ENCODE results near the gene YIF1A.
"Not testable (repeated sequence)": the region's sequence is repeated elsewhere in the genome, so short reads cannot be mapped to it uniquely, and the experiment has no call there.

The YIF1A gene

DNA sequence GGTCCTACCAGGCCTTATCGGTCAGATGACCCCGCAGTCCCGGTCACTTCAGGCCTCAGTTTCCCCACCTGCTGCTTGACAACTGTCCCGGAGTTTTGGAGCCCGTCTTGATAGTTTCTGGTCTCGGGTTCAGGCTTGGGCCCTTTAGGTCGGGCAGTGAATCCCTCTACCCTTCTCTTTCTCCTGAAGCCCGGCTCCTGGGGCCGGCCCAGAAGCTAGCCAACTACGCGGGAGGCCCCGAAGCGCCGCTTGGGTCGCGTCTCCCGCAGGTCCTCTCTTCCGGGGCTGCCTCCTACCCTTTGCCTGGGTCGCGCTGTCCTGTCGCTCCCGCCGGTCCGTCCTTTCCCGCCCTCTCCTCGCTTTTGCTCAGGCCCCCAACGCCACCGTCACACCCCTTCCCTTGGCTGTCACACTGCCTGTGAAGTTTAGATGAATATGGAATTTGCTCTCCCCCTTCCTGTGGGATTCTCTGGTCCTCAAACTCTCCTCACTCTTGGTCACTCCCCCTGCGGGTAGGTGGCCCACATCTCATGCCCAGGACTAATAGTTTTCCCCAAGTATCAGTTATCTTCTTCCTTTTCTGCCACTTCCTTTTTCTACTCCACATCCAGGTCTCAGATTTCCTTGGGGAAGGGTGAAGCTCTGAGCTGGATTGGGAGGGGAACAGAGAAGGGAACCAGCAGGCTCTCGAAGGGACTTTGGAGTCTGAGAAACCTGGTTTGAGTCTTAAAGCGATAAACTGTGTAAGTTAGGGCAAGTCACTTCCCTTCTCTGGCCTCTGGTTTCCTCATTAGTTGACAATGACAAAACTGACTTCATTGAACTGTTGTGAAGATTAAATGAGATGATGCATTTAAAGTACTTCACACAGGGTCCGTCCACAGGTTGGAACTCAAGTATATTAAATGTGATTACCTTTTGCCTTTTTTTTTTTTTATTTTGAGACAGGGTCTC lies 19.7 kb downstream of the YIF1A start:
- peak; percentile 37 for DNase-seq (ENCODE audit: low read depth)

GRCh38 chr11:66268244-66268951 lies 20.5 kb downstream of the YIF1A start, which contains the start of gene RAB1B:
Gene RAB1B (plus strand): TSS chr11:66268639. CDS start chr11:66268680, 41 bp downstream.
- DNase-seq (ENCODE audit: low read depth) = peak; percentile 98

DNA sequence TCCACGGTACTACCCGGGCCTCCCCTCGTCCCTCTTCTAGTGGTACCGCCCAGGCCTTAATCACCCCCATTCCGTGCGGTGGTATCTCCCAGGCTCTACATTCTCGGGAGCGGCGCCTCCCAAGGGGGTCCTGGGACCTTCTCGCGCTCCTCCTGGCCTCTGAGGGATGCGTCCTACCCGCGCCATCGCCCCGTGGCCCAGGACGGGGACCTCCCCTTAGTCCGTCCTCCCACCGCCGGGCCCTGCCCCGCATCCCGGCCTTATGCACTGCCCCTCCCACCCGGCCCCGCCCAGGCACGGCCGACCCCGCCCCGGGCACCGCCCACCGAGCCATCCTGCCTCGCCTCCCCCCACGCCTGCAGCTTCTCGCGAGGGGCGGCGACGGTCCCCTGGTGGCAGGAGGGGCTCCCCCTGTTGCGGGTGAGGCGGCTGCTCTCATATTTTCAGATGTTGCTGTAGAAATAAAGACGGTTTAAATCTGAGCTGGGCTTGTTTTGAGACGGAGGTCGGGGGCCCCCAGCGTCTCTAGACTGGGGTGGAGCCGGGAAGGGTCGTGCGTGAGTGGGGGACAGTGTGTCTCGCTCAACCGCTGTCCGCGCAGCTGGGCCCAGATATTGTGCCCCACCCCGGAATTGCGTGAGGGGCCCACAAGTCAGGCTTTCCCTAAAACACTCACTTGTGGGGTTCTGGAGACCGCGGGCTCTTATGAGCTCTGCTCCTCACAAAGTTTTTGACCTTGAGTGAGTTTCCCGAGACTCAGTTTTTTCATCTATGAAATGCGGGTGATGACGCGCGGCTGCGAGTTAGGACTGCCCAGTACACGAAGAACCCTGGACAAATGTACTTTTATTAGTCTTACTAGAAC lies 21.3 kb downstream of the YIF1A start:
- peak; percentile 84 for DNase-seq (ENCODE audit: low read depth)

GRCh38 chr11:66267039-66267378 lies 21.9 kb downstream of the YIF1A start:
- DNase-seq (ENCODE audit: low read depth) = no peak

DNA sequence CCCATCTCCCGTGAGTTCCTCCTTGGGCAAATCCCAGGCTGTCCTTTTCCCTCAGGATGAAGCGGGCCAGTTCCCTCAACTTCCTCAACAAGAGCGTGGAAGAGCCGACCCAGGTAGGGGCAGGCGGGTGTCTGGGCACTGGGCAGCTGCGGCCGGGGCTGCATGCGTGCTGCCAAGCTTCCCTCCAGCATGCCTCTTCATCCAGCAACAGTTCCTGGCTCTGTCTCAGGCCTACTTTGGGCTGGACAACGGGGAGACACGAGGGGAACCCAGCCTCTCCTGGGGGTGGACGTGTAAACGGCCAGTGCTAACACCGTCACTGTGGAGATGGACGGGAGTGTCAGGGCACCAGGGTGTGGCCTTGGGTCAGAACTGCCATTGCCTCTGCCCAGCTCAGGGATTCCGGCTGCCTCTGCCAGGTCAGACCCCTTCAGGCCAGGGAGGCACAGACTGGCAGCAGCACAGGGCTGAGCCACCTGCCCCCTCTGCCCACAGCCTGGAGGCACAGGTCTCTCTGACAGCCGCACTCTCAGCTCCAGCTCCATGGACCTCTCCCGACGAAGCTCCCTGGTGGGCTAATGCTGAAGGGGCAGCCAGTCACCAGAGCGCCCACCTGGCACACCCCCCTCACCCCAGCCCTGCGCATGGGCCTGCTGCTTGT lies 22.4 kb downstream of the YIF1A start:
- no peak for DNase-seq (ENCODE audit: low read depth)

DNA sequence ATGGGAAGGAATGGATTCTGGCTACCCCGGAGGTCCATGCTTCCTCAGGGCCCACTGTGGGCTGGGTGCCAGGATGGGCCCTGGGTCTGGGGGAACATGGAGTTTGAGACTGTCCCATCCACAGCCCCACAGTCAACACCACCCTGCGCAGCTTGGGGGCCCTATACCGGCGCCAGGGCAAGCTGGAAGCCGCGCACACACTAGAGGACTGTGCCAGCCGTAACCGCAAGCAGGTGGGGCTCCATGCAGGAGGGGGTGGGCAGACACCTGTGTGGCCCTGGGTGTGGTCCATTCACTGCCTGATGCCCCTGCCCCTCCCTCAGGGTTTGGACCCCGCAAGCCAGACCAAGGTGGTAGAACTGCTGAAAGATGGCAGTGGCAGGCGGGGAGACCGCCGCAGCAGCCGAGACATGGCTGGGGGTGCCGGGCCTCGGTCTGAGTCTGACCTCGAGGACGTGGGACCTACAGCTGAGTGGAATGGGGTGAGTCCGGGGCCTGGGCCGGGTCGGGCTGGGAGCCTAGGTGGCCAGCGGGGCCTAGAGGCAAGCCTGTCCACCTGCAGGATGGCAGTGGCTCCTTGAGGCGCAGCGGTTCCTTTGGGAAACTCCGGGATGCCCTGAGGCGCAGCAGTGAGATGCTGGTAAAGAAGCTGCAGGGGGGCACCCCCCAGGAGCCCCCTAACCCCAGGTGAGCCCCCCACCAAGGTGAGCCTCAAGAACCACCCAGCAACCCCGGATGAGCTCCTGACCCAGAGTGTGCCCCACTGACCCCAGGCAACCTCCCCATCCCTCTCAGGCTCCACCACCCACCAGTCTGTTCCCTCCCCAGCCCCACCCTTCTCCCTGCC lies 23.2 kb downstream of the YIF1A start:
- no peak for DNase-seq (ENCODE audit: low read depth)

- no peak for DNase-seq (ENCODE audit: low read depth)
Observed at GRCh38 chr11:66264914-66265313, 24.0 kb downstream of the YIF1A start.

DNA sequence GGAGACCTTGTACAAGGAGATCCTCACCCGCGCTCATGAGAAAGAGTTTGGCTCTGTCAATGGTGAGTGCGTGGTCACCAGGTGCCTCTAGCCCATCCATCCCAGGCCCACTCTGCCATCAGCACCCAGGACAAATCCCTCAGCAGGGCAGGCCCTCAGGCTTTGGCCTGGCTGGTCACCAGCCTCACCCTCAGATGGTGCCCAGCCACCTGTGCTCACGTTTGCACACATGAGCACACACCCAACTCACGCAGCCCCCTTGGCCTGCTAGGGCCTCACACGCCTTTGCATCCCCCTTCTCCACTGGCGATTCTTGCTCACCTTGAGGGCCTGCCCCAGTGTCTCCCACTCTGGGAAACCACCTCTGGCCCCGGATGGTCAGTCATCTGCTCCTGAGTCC lies 24.6 kb downstream of the YIF1A start:
- no peak for DNase-seq (ENCODE audit: low read depth)

- no peak for DNase-seq (ENCODE audit: low read depth)
Observed at GRCh38 chr11:66263785-66264184, 25.2 kb downstream of the YIF1A start.

DNA sequence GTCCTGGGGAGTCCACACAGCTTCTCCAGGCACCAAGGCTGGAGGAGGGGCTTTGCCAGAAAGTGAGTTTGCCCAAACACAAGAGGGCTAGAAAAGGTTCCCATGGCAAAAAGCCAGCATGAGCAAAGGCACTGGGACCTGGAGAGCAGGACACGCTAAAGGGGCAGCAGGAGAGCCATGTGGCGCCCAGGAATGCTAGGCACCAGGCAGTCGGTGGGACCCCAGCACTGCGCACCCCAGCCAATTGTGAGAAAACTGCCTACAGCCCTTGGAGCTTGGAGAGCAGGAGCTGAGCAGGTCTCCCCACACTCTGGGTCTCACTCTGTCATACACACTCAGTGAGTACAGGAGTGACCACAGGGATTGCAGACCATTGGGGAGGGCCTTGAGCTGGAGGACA lies 25.7 kb downstream of the YIF1A start:
- no peak for DNase-seq (ENCODE audit: low read depth)

DNA sequence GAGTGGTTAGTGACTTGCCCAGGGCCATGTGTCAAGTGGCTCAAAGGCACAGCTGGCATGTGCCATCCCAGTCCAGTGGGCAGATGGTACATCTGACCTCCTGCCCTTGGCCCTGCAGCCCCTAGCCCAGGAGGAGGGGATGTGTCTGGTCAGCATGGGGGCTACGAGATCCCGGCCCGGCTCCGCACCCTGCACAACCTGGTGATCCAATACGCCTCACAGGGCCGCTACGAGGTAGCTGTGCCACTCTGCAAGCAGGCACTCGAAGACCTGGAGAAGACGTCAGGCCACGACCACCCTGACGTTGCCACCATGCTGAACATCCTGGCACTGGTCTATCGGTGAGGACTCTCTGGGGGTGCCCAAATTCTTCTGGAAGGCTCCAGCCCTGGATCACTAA lies 26.2 kb downstream of the YIF1A start:
- DNase-seq (ENCODE audit: low read depth) = no peak

DNA sequence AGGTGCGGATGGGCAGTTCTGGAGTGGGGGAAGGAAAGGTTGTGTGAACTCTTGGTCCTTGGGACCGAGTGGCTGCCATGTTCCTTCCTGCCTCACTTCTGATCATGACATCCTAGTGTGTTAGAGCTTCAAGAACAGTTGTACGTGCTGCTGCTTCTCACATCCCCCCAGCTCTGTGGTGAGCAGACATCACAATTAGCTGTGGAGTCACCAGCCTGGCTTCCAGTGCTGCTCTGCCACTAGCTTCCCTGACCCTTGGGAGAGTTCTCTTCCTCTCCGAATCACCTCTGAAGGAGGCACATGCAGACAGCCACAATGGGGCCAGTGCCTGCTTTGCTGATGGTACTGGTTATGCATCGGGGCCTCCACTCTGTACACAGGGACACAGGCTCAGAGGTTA lies 26.8 kb downstream of the YIF1A start:
- DNase-seq (ENCODE audit: low read depth) = no peak

DNA sequence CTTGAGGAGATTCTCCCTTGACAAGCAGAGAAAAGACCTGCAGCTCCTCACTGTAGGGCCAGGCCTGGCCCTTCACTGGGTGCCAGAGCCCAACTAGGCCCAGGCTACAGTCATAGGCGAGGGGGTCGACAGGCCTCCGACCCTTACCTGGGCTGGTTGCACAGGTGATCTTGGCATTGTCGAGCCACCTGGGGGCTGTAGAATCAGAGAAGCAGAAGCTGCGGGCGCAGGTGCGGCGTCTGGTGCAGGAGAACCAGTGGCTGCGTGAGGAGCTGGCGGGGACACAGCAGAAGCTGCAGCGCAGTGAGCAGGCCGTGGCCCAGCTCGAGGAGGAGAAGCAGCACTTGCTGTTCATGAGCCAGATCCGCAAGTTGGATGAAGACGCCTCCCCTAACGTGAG lies 27.4 kb downstream of the YIF1A start:
- no peak for DNase-seq (ENCODE audit: low read depth)

DNA sequence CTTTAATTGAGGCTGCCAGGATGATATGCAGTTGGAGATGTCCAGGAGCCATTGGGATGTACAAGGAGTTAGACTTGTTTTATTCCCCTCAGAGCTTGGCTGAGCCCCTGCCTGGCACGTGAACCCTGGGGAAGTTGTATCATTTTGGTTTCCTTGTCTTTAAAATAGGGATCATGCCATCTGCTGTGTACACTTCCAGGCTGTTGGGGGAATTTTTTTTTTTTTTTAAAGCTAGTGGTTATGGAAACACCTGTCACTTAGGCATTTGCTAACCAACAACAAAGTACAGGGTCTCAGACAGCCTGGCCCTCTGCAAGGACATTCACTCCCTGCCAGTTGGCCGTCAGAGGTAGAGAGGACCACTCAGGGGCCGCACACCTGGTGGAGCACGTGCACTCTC lies 29.0 kb downstream of the YIF1A start:
- no peak for DNase-seq (ENCODE audit: low read depth)

GRCh38 chr11:66259225-66259624 lies 29.7 kb downstream of the YIF1A start:
- no peak for DNase-seq (ENCODE audit: low read depth)

DNA sequence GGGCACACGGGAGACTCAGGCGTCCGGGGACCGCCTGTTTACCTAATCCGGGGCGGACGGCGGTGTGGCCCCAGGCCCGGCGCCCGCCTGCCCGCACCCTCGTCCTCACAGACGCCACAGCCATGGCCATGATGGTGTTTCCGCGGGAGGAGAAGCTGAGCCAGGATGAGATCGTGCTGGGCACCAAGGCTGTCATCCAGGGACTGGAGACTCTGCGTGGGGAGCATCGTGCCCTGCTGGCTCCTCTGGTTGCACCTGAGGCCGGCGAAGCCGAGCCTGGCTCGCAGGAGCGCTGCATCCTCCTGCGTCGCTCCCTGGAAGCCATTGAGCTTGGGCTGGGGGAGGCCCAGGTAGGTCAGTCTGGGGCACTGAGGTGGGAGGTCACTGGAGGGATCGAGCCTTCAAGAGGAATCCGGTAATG lies 30.5 kb downstream of the YIF1A start:
- DNase-seq (ENCODE audit: low read depth) = no peak

GRCh38 chr11:66253081-66253480 lies 35.9 kb downstream of the YIF1A start:
- not testable (repeated sequence) for DNase-seq (ENCODE audit: low read depth)

GRCh38 chr11:66251809-66252208 lies 37.1 kb downstream of the YIF1A start:
- no peak for DNase-seq (ENCODE audit: low read depth)

GRCh38 chr11:66248903-66249302 lies 40.0 kb downstream of the YIF1A start:
- no peak for DNase-seq (ENCODE audit: low read depth)

DNA sequence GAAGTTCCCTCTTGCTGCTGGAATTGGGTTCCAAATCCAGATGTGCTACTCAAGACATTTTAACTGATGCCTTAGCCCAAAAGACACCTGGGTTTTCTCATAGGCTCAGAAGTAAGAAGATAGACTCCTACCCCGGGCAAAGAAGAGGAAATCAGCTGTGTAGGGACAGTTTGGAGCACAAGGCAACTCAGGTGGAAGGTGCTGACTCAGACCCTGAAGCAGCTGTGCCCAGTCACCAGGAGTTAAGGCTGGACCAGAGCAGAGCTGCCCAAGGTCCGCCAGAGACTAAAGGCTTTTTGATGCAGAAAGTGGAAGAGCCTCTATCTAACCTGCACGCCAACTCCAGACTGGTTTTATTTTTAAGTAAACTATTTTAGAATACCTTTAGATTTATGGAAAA lies 41.1 kb downstream of the YIF1A start:
- DNase-seq (ENCODE audit: low read depth) = no peak

DNA sequence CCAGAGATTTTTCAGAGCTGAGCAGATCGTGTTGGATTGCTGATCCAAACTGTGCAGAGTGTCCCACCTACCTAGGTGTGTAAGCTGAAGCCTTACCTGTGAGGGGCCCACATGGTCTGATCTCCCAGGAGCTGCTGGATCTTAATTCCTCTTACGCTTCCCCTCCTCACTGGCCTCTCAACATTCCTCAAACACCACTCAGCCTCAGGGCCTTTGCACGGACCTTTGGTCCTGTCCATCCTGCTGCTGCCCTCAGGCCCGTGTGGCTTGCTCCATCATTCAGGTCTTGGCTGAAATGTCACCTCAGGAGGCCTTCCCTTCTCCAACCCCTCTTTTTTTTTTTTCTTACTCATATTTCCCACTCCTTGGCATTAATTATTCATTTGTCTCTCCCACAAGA lies 41.6 kb downstream of the YIF1A start:
- DNase-seq (ENCODE audit: low read depth) = no peak

Data from iris pigment epithelial cell (primary cell).